GM12878 (cell line): ENCODE data around the gene CCHCR1. TPM values are rescaled to one million over a fixed set of nuclear protein-coding genes. Genes with fewer than 3 reads are reported as not detected.

ENCODE experiments used
- ATF7 ChIP-seq: fragments of 450-650 bp; IDR thresholded peaks from 2 replicates; pipeline ENCODE4 v1.6.1; 2016; ENCODE audit warnings: low read depth, mild to moderate bottlenecking
- BACH1 ChIP-seq: fragments of 450-650 bp; IDR thresholded peaks from 2 replicates; pipeline ENCODE4 v1.6.1; 2017; ENCODE audit warnings: mild to moderate bottlenecking, borderline replicate concordance
- CREB1 ChIP-seq: IDR thresholded peaks from 2 replicates; pipeline ENCODE4 v1.6.1; 2012; ENCODE audit warnings: low read depth, mild to moderate bottlenecking, inconsistent platforms
- GATAD2B ChIP-seq: fragments of 450-650 bp; conservative IDR thresholded peaks from 2 replicates; pipeline ENCODE4 v1.6.1; 2017; ENCODE audit warnings: low read depth, mild to moderate bottlenecking, moderate library complexity
- HSF1 ChIP-seq: fragments of 150-350 bp; IDR thresholded peaks from 2 replicates; pipeline ENCODE4 v1.6.1; 2014; ENCODE audit warnings: mild to moderate bottlenecking, low read depth, low read length
- MAX ChIP-seq: IDR thresholded peaks from 2 replicates; pipeline ENCODE4 v1.6.1; 2012; ENCODE audit warnings: low read depth, low read length, improper control_type of control experiment
- MTA2 ChIP-seq: fragments of 450-650 bp; IDR thresholded peaks from 2 replicates; pipeline ENCODE4 v1.6.1; 2016; ENCODE audit warnings: low read depth, mild to moderate bottlenecking, moderate library complexity
- MXI1 ChIP-seq: fragments of 150-350 bp; IDR thresholded peaks from 2 replicates; pipeline ENCODE4 v1.6.1; 2011; ENCODE audit warnings: low read depth, mild to moderate bottlenecking, inconsistent platforms, low read length, improper control_type of control experiment
- NFIC ChIP-seq: IDR thresholded peaks from 2 replicates; pipeline ENCODE4 v1.6.1; 2012; ENCODE audit warnings: low read depth, mild to moderate bottlenecking, inconsistent platforms, low read length, moderate library complexity
- PAX8 ChIP-seq: fragments of 450-650 bp; IDR thresholded peaks from 2 replicates; pipeline ENCODE4 v1.6.1; 2017; ENCODE audit warnings: mild to moderate bottlenecking, moderate library complexity
- POLR2AphosphoS2 ChIP-seq: IDR thresholded peaks from 2 replicates; pipeline ENCODE4 v1.6.1; 2011; ENCODE audit warnings: low read depth, mild to moderate bottlenecking, low read length, improper control_type of control experiment, moderate library complexity
- POLR2AphosphoS5 ChIP-seq: IDR thresholded peaks from 2 replicates; pipeline ENCODE4 v1.6.1; 2011; ENCODE audit warnings: mild to moderate bottlenecking, low read length, inconsistent platforms
- POU2F2 ChIP-seq: IDR thresholded peaks from 3 replicates; pipeline ENCODE4 v1.6.1; 2011; ENCODE audit warnings: low read depth, mild to moderate bottlenecking, low read length, borderline replicate concordance
- RBBP5 ChIP-seq: fragments of 200-600 bp; sonication (generic); conservative IDR thresholded peaks from 2 replicates; pipeline ENCODE4 v1.6.1; 2016
- SMARCA5 ChIP-seq: fragments of 450-650 bp; IDR thresholded peaks from 2 replicates; pipeline ENCODE4 v1.6.1; 2017; ENCODE audit warnings: mild to moderate bottlenecking
- STAT3 ChIP-seq: IDR thresholded peaks from 2 replicates; pipeline ENCODE4 v1.6.1; 2011; ENCODE audit warnings: low read depth, low read length, improper control_type of control experiment
- USF2 ChIP-seq: IDR thresholded peaks from 2 replicates; pipeline ENCODE4 v1.6.1; 2011; ENCODE audit warnings: low read depth, low read length, improper control_type of control experiment, borderline replicate concordance
- WRNIP1 ChIP-seq: IDR thresholded peaks from 2 replicates; pipeline ENCODE4 v1.6.1; 2011; ENCODE audit warnings: low read depth, low read length, improper control_type of control experiment, borderline replicate concordance
- ZNF24 ChIP-seq: fragments of 450-650 bp; IDR thresholded peaks from 2 replicates; pipeline ENCODE4 v1.6.1; 2017; ENCODE audit warnings: antibody characterized with exemption, mild to moderate bottlenecking
- polyA plus RNA-seq, 11 experiments: library from polyadenylated mRNA; depleted of rRNA in 4 of 11; unstranded in 6 of 11; stranded (reverse) in 5 of 11; fragments of >200 nt; fragmentation: Nextera tagmentation in 4 of 11; fragmentation: Illumina TruSeq in 1 of 11; extraction: Ambion mirVana in 4 of 11; extraction: Trizol in 1 of 11; gene quantifications; 1 replicate in 1 of 11; 2 replicates in 10 of 11; pipeline versions ENCODE4 v1.2.1 to v1.2.3, GENCODE V29; 2011 to 2016; ENCODE audit warnings: inconsistent platforms in 2 of 11, missing spikeins in 2 of 11, low read depth in 1 of 11
- total RNA-seq, 4 experiments: library from RNA; depleted of rRNA in 3 of 4; stranded (reverse); fragments of >200 nt in 3 of 4; fragmentation: Illumina TruSeq in 1 of 4; extraction: Trizol in 1 of 4; gene quantifications; 2 replicates each; pipeline versions ENCODE4 v1.2.1 to v1.2.3, GENCODE V29; 2013 to 2021
- TF ChIP-seq, protein P1 (sequence below): IDR thresholded peaks from 2 replicates; pipeline ENCODE4 v1.6.1; 2012; ENCODE audit warnings: improper control_type of control experiment, low read depth, low read length; ENCODE audit not compliant: insufficient replicate concordance
- TF ChIP-seq, protein P2 (sequence below): IDR thresholded peaks from 2 replicates; pipeline ENCODE4 v1.6.1; 2011; ENCODE audit warnings: borderline replicate concordance, low read depth, mild to moderate bottlenecking, moderate library complexity, low read length; ENCODE audit not compliant: insufficient read depth, poor library complexity, severe bottlenecking

The CCHCR1 gene
- total and polyA plus RNA-seq, 10 of the 15 experiments (the other 5 are each of a cell fraction or from before 2014, with no cell fraction given) = 1.0 to 35.2 (median 24.7) TPM

- TF ChIP-seq, protein P1, sequence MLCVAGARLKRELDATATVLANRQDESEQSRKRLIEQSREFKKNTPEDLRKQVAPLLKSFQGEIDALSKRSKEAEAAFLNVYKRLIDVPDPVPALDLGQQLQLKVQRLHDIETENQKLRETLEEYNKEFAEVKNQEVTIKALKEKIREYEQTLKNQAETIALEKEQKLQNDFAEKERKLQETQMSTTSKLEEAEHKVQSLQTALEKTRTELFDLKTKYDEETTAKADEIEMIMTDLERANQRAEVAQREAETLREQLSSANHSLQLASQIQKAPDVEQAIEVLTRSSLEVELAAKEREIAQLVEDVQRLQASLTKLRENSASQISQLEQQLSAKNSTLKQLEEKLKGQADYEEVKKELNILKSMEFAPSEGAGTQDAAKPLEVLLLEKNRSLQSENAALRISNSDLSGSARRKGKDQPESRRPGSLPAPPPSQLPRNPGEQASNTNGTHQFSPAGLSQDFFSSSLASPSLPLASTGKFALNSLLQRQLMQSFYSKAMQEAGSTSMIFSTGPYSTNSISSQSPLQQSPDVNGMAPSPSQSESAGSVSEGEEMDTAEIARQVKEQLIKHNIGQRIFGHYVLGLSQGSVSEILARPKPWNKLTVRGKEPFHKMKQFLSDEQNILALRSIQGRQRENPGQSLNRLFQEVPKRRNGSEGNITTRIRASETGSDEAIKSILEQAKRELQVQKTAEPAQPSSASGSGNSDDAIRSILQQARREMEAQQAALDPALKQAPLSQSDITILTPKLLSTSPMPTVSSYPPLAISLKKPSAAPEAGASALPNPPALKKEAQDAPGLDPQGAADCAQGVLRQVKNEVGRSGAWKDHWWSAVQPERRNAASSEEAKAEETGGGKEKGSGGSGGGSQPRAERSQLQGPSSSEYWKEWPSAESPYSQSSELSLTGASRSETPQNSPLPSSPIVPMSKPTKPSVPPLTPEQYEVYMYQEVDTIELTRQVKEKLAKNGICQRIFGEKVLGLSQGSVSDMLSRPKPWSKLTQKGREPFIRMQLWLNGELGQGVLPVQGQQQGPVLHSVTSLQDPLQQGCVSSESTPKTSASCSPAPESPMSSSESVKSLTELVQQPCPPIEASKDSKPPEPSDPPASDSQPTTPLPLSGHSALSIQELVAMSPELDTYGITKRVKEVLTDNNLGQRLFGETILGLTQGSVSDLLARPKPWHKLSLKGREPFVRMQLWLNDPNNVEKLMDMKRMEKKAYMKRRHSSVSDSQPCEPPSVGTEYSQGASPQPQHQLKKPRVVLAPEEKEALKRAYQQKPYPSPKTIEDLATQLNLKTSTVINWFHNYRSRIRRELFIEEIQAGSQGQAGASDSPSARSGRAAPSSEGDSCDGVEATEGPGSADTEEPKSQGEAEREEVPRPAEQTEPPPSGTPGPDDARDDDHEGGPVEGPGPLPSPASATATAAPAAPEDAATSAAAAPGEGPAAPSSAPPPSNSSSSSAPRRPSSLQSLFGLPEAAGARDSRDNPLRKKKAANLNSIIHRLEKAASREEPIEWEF = peak; percentile 52
- TF ChIP-seq NFIC = peak; percentile 7; the same call in 1 of the 2 replicates
- TF ChIP-seq GATAD2B = peak; percentile 62; the same call in 1 of the 2 replicates
- peak; percentile 59; the same call in 1 of the 2 replicates for TF ChIP-seq POLR2AphosphoS5
- peak; percentile 73 for TF ChIP-seq MTA2
- peak; percentile 68 for TF ChIP-seq MAX
- TF ChIP-seq STAT3 = peak; percentile 31; the same call in 1 of the 2 replicates
- no peak for TF ChIP-seq HSF1
- TF ChIP-seq RBBP5 = no peak
- 0 out of 3 replicates have a peak, but pooled peaks have one; percentile 21 for TF ChIP-seq POU2F2
- TF ChIP-seq, protein P2, sequence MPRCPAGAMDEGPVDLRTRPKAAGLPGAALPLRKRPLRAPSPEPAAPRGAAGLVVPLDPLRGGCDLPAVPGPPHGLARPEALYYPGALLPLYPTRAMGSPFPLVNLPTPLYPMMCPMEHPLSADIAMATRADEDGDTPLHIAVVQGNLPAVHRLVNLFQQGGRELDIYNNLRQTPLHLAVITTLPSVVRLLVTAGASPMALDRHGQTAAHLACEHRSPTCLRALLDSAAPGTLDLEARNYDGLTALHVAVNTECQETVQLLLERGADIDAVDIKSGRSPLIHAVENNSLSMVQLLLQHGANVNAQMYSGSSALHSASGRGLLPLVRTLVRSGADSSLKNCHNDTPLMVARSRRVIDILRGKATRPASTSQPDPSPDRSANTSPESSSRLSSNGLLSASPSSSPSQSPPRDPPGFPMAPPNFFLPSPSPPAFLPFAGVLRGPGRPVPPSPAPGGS = peak; percentile 65
- TF ChIP-seq PAX8 = 0 out of 2 replicates have a peak, but pooled peaks have one; percentile 20
- no peak for TF ChIP-seq ATF7
- TF ChIP-seq USF2 = peak; percentile 48; the same call in 1 of the 2 replicates
- TF ChIP-seq CREB1 = peak; percentile 43; the same call in 1 of the 2 replicates
- peak; percentile 60; the same call in 1 of the 2 replicates for TF ChIP-seq ZNF24
- peak; percentile 58; the same call in 1 of the 2 replicates for TF ChIP-seq POLR2AphosphoS2
- TF ChIP-seq MXI1 = peak; percentile 95
- no peak for TF ChIP-seq SMARCA5
- peak; percentile 95; the same call in 1 of the 2 replicates for TF ChIP-seq BACH1
- TF ChIP-seq WRNIP1 = no peak
Measured at GRCh38 chr6:31203345-31203979, 45.9 kb upstream of the CCHCR1 start (continued).
